T-cell (primary cell): ENCODE results near the gene MBNL2. TPM values are rescaled to one million over a fixed set of nuclear protein-coding genes. Genes with fewer than 3 reads are reported as not detected.
A peak's percentile ranks its signal among the peaks of the same experiment; 100 is the strongest.

Experiments
- ATAC-seq, 4 experiments: fragments of 200-7000 bp in 3 of 4; fragments of 150-1000 bp in 1 of 4; cut with Tn5 transposase; replicated peaks in 1 of 4; 1 replicate in 3 of 4; 2 replicates in 1 of 4; pipeline ENCODE4 v1.10.0; 2021; ENCODE audit warnings: moderate library complexity in 3 of 4, mild to moderate bottlenecking in 2 of 4, moderate number of reproducible peaks in 1 of 4
- CTCF ChIA-PET, 2 donors: fragments of 300-600 bp; sonication (Branson Sonifier 250); formaldehyde crosslinking; loops; one replicate each; lab custom pipeline; 2022; ENCODE audit warnings: antibody characterized with exemption in 2 of 2; lab: Charles Lee
- POLR2A ChIA-PET, 2 donors: fragments of 300-600 bp; sonication (Branson Sonifier 250); formaldehyde crosslinking; loops; one replicate each; lab custom pipeline; 2022; ENCODE audit warnings: antibody characterized with exemption in 2 of 2; lab: Charles Lee
- DNase-seq, 35 experiments: peaks; one replicate each; pipeline versions ENCODE4 v3.0.0 to v3.0.0-alpha.2; 2013 to 2023
- H3K27ac ChIP-seq: one replicate; pipeline ENCODE4 v1.5.1; 2013; ENCODE audit warnings: low read length
- H3K27me3 ChIP-seq, 2 experiments: replicated peaks in 1 of 2; 1 replicate in 1 of 2; 2 replicates in 1 of 2; pipeline versions ENCODE4 v1.6.1 to v1.7.0; 2013; ENCODE audit warnings: low read length in 1 of 2, mixed read lengths in 1 of 2; ENCODE audit not compliant: control insufficient read depth in 2 of 2, insufficient read depth in 2 of 2; ENCODE audit errors: extremely low read depth in 1 of 2
- H3K36me3 ChIP-seq, 2 donors: 1 replicate in 1 of 2; 2 replicates in 1 of 2; pipeline versions ENCODE4 v1.6.1 to v1.7.0; 2013; ENCODE audit warnings: low read length in 1 of 2; ENCODE audit not compliant: control insufficient read depth in 2 of 2, insufficient read depth in 1 of 2; ENCODE audit errors: extremely low read depth in 1 of 2
- H3K4me1 ChIP-seq, 2 experiments: 1 replicate in 1 of 2; 2 replicates in 1 of 2; pipeline versions ENCODE4 v1.6.1 to v1.7.0; 2013; ENCODE audit warnings: low read length in 2 of 2, mixed read lengths in 1 of 2; ENCODE audit not compliant: insufficient read depth in 2 of 2, control insufficient read depth in 1 of 2; ENCODE audit errors: extremely low read depth in 1 of 2
- H3K4me3 ChIP-seq, 2 donors: 1 replicate in 1 of 2; 2 replicates in 1 of 2; pipeline versions ENCODE4 v1.5.1 to v1.7.0; 2013; ENCODE audit warnings: mild to moderate bottlenecking in 2 of 2, low read length in 1 of 2, moderate library complexity in 1 of 2; ENCODE audit not compliant: control insufficient read depth in 1 of 2; ENCODE audit errors: extremely low read depth in 1 of 2
- H3K9me3 ChIP-seq: 2 replicates; pipeline ENCODE4 v1.7.0; 2013
- H3K27ac Mint-ChIP-seq, 2 donors: one replicate each; pipeline ENCODE4 v1.8.0; 2020 to 2021; ENCODE audit warnings: mild to moderate bottlenecking in 2 of 2, mixed read lengths in 2 of 2
- H3K27me3 Mint-ChIP-seq, 2 donors: one replicate each; pipeline ENCODE4 v1.8.0; 2021 to 2022; ENCODE audit warnings: mixed read lengths in 2 of 2
- H3K36me3 Mint-ChIP-seq: one replicate; pipeline ENCODE4 v1.8.0; 2021; ENCODE audit warnings: mixed read lengths
- H3K4me1 Mint-ChIP-seq, 3 donors: one replicate each; pipeline ENCODE4 v1.8.0; 2020 to 2022; ENCODE audit warnings: mixed read lengths in 3 of 3, mild to moderate bottlenecking in 1 of 3
- H3K4me3 Mint-ChIP-seq, 3 donors: one replicate each; pipeline ENCODE4 v1.8.0; 2020 to 2022; ENCODE audit warnings: mild to moderate bottlenecking in 3 of 3, mixed read lengths in 3 of 3, moderate library complexity in 3 of 3
- H3K9me3 Mint-ChIP-seq, 3 donors: one replicate each; pipeline ENCODE4 v1.8.0; 2020 to 2022; ENCODE audit warnings: mixed read lengths in 3 of 3
- WGBS: methylation state at CpG from one replicate; pipeline ENCODE4 v1.1.5; 2013; ENCODE audit warnings: missing lambda C conversion rate; ENCODE audit not compliant: insufficient coverage; 5-methylcytosine and 5-hydroxymethylcytosine counted together
- total RNA-seq, 35 experiments: library from RNA in 6 of 35; stranded (reverse) in 6 of 35; fragments of 120-200 nt in 1 of 35; gene quantifications; one replicate each; pipeline versions ENCODE4 v1.2.1 to v1.2.4 and lab custom pipeline; 2013 to 2026

MBNL2 gene
- total RNA-seq, 5 donors from 2014 or later (not counting 1 experiment from before 2014, with no cell fraction given), result 21.0 to 33.7 (median 28.5) TPM

DNA sequence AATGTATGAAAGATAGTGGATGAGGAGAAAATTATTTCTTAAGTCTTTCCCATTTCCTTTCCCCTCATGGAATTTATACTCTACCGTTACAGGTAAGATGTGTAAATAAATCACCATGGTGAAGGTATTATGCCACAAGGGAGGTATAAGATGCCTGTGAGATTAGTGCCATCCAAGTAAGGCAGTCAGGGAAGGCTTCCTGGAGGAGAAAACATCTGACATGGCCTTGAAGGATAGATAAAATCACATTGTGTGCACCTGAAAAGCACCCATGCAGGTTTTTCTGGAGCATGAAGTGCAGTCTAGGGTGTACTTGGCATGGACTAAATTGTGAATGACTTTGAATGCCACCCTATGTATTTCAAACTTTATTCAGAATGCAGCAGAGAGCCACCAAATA is 15.3 kb downstream of the MBNL2 start:
- Histone ChIP-seq H3K27me3 (no peaks in the 10 kb centered on the region), H3K4me3 (no peak overlapping the region), H3K4me1 (peaks cover 0 to 21% of the 10 kb centered on the region in 2 experiments), H3K9me3 (no peaks in the 10 kb centered on the region), H3K27ac (no peak overlapping the region), H3K36me3 (peaks cover 5 to 11% of the 10 kb centered on the region in 2 donors)
- ATAC-seq (no peak), DNase-seq (no peak)
- H3K27me3 Mint-ChIP-seq, result no peaks in the 10 kb centered on the region
- CTCF ChIA-PET, result no interaction called here
- H3K9me3 Mint-ChIP-seq, result no peaks in the 10 kb centered on the region
- peaks cover 81 to 90% (median 84%) of the 10 kb centered on the region in 3 donors for H3K4me1 Mint-ChIP-seq
- WGBS, result no CpG with 5 or more reads among the region's 1 CpG
- H3K36me3 Mint-ChIP-seq, result peaks cover 54% of the 10 kb centered on the region
- no peak overlapping the region for H3K27ac Mint-ChIP-seq
- POLR2A ChIA-PET, result no interaction called here
- no peak overlapping the region for H3K4me3 Mint-ChIP-seq

- Mint-ChIP-seq H3K27me3 (no peaks in the 10 kb centered on the region), H3K4me1 (peaks cover 85 to 92% (median 92%) of the 10 kb centered on the region in 3 donors), H3K36me3 (peaks cover 59% of the 10 kb centered on the region), H3K27ac (no peak overlapping the region), H3K4me3 (no peak overlapping the region), H3K9me3 (no peaks in the 10 kb centered on the region)
- H3K36me3 ChIP-seq, result peaks cover 5 to 10% of the 10 kb centered on the region in 2 donors
- no peaks in the 10 kb centered on the region for H3K27me3 ChIP-seq
- H3K4me1 ChIP-seq, result peaks cover 0 to 21% of the 10 kb centered on the region in 2 experiments
- no peak overlapping the region for H3K27ac ChIP-seq
- H3K4me3 ChIP-seq, result no peak overlapping the region
- DNase-seq (peak in 1 of 35 experiments; percentile 35), ATAC-seq (no peak)
- POLR2A ChIA-PET, result no interaction called here
- 59% methylated on average over 5 of the region's 5 CpGs for WGBS
- no peaks in the 10 kb centered on the region for H3K9me3 ChIP-seq
- CTCF ChIA-PET, result interaction anchor here (0.7 to 1.0 kb wide), 2 partner anchors 13 to 19 kb away, joined by 3 read pairs; no protein-coding TSS in a partner anchor
These were observed 16.3 kb downstream of the MBNL2 start for GRCh38 chr13:97238432-97238831.

DNA sequence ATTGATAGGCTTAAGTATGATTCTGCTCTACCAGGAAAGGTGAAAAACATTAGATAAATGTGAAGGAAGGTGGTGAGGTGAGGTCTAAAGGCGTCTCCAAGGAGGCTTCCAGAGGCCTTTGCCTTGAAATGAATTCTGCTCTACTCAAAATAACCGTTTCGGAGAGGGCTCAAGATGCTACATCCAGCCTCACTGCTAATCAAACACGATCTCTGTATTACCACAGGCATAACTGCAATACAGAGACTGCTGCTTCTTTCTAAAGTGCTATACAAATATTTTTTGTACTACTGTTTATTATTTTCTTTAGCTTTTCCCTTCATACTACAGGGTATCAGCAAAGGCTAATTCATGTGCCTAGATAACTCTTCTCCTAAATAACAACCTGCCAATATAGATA is 16.8 kb downstream of the MBNL2 start:
- Histone ChIP-seq H3K27ac (no peak overlapping the region), H3K9me3 (no peaks in the 10 kb centered on the region), H3K27me3 (no peaks in the 10 kb centered on the region), H3K4me1 (peaks cover 0 to 21% of the 10 kb centered on the region in 2 experiments), H3K4me3 (no peak overlapping the region), H3K36me3 (peaks cover 5 to 10% of the 10 kb centered on the region in 2 donors)
- no CpG with 5 or more reads among the region's 4 CpGs for WGBS
- Mint-ChIP-seq H3K36me3 (peaks cover 59% of the 10 kb centered on the region), H3K27me3 (no peaks in the 10 kb centered on the region), H3K4me3 (no peak overlapping the region), H3K27ac (no peak overlapping the region), H3K4me1 (peaks cover 85 to 92% (median 92%) of the 10 kb centered on the region in 3 donors), H3K9me3 (no peaks in the 10 kb centered on the region)
- ChIA-PET POLR2A (interaction anchor here in 1 of 2 donors (0.6 kb wide), 1 partner anchor 14 kb away, joined by 3 read pairs; no protein-coding TSS in a partner anchor), CTCF (interaction anchor here (0.7 to 1.0 kb wide), 2 partner anchors 13 to 19 kb away, joined by 3 read pairs; no protein-coding TSS in a partner anchor)
- ATAC-seq, result no peak
- peak in 1 of 35 experiments; percentile 34 for DNase-seq

DNA sequence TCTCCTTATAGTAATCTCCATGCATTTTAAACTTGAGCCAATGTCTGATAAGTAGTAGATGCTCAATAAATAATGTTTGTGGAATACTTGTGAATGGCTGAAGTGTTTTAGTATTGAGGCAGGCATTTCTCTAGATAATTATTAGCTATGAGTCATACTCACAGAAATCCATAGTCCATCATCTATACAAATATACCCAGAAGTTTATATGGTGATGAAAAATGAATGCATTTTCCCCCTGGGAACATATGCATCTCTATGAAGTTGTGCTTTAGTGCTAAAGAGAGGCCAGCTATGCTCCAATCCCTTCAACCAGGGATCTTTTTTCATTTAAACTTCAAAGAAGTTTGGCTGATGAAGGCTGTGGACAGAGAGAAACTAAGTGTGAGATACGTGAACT is 17.2 kb downstream of the MBNL2 start:
- DNase-seq (no peak), ATAC-seq (no peak)
- POLR2A ChIA-PET, result interaction anchor here in 1 of 2 donors (0.6 kb wide), 1 partner anchor 14 kb away, joined by 3 read pairs; no protein-coding TSS in a partner anchor
- Histone ChIP-seq H3K27me3 (no peaks in the 10 kb centered on the region), H3K4me3 (no peak overlapping the region), H3K36me3 (peaks cover 3 to 6% of the 10 kb centered on the region in 2 donors), H3K27ac (no peak overlapping the region), H3K4me1 (peaks cover 0 to 21% of the 10 kb centered on the region in 2 experiments), H3K9me3 (no peaks in the 10 kb centered on the region)
- H3K4me1 Mint-ChIP-seq, result peaks cover 87 to 94% (median 93%) of the 10 kb centered on the region in 3 donors
- H3K27ac Mint-ChIP-seq, result no peak overlapping the region
- no peak overlapping the region for H3K4me3 Mint-ChIP-seq
- WGBS, result 100% methylated on average over 1 of the region's 1 CpG
- peaks cover 58% of the 10 kb centered on the region for H3K36me3 Mint-ChIP-seq
- no peaks in the 10 kb centered on the region for H3K27me3 Mint-ChIP-seq
- H3K9me3 Mint-ChIP-seq, result no peaks in the 10 kb centered on the region
- CTCF ChIA-PET, result interaction anchor here (0.7 to 1.0 kb wide), 2 partner anchors 14 to 18 kb away, joined by 3 read pairs; no protein-coding TSS in a partner anchor

DNA sequence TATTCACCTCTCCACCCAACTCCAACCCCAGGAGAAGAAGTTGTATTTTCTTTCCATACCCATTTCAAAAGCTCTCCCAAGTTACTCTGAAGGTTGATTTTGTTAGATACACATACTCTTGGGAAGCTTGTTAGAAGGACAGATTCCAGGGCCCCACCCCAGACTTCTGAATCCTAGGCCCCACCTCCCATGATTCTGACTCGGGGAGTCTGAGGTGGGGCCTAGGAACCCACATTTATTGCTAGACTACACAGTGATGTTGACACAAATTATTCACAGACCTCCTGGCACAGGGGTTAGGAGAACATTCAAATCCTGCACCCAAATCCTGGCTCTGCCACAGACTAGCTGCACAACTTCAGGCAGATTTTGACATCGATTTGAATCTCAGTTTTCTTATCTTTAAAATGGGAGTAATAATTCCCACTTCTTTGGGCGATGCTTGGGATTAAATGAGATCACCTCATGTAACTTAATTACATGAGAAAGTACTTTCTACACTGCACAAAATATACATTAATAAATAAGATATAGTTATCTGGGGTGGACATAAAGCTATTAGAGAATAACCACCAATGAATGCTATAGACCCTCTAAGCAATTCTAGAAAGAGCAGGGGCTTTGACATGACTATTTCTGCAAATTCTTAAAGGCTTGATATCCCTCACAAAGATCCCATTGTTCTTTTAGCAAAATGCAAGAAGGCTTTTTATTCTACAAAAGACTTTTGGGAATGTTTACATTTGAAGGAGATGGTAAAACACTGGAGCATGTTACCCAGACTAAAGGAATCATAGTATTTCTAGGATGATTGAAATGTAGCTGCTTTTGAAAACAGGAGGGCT is 18.0 kb downstream of the MBNL2 start:
- Mint-ChIP-seq H3K36me3 (peaks cover 53% of the 10 kb centered on the region), H3K27ac (peak overlapping the region in 1 of 2 donors; percentile 12), H3K4me3 (no peak overlapping the region), H3K4me1 (peaks cover 84 to 91% (median 89%) of the 10 kb centered on the region in 3 donors), H3K27me3 (no peaks in the 10 kb centered on the region), H3K9me3 (no peaks in the 10 kb centered on the region)
- Histone ChIP-seq H3K4me1 (peaks cover 0 to 21% of the 10 kb centered on the region in 2 experiments), H3K36me3 (no peaks in the 10 kb centered on the region), H3K27me3 (no peaks in the 10 kb centered on the region), H3K27ac (no peak overlapping the region), H3K4me3 (no peak overlapping the region), H3K9me3 (no peaks in the 10 kb centered on the region)
- DNase-seq (no peak), ATAC-seq (no peak)
- ChIA-PET POLR2A (interaction anchor here in 1 of 2 donors (0.6 kb wide), 1 partner anchor 31 kb away, joined by 3 read pairs; no protein-coding TSS in a partner anchor), CTCF (no interaction called here)
- WGBS, result no CpG with 5 or more reads among the region's 3 CpGs
